HepG2 (cell line): Measurements from ENCODE around the gene ST6GALNAC4. TPM values are rescaled to one million over a fixed set of nuclear protein-coding genes. Genes with fewer than 3 reads are reported as not detected.
A peak's percentile ranks its signal among the peaks of the same experiment; 100 is the strongest.

ENCODE experiments used
- ATAC-seq: fragments of 200-7000 bp; cut with Tn5 transposase; 3 replicates; pipeline ENCODE4 v1.9.1; 2020; ENCODE audit warnings: mild to moderate bottlenecking, moderate library complexity
- BruUV-seq: library from RNA; stranded (reverse); fragments of 400-500 nt; replicated peaks from 2 replicates; lab custom pipeline; 2021; lab: Mats Ljungman, UMichigan
- CTCF ChIA-PET: fragments of 300-600 bp; formaldehyde crosslinking; extraction: SDS; loops from one replicate; lab custom pipeline; 2021; ENCODE audit warnings: low total read pairs, inconsistent platforms, low intra/inter-chr PET ratio; lab: Yijun Ruan, JAX
- POLR2A ChIA-PET: fragments of 350-600 bp; sonication (Branson Sonifier 250); formaldehyde crosslinking; loops from one replicate; lab custom pipeline; 2020; ENCODE audit warnings: antibody characterized with exemption, inconsistent platforms; lab: Yijun Ruan, JAX
- DNase-seq: peaks from one replicate; pipeline ENCODE4 v3.0.0-alpha.2; 2015; ENCODE audit warnings: low spot score
- FAIRE-seq: peaks from 3 replicates; lab custom pipeline; 2011; peaks lifted over from hg19 to GRCh38; lab: Jason Lieb, UNC
- H2AFZ ChIP-seq: one replicate; pipeline ENCODE4 v1.6.1; 2011; ENCODE audit warnings: low read length, inconsistent platforms
- H3K27ac ChIP-seq: fragments of 300-600 bp; 3 replicates; pipeline ENCODE4 v1.8.0; 2011; ENCODE audit warnings: mixed run types, mild to moderate bottlenecking, mixed read lengths, low read length, inconsistent platforms; ENCODE audit not compliant: insufficient read depth; ENCODE audit errors: extremely low read length
- H3K27me3 ChIP-seq, 2 experiments: fragments of 200-600 bp in 1 of 2; 2 replicates in 1 of 2; 3 replicates in 1 of 2; pipeline versions ENCODE4 v1.6.0 to v1.8.0; 2011; ENCODE audit warnings: low read length in 2 of 2, mild to moderate bottlenecking in 2 of 2, moderate library complexity in 2 of 2, inconsistent platforms in 1 of 2; ENCODE audit not compliant: insufficient read depth in 2 of 2, control insufficient read depth in 1 of 2
- H3K36me3 ChIP-seq, 2 experiments: fragments of 200-600 bp in 1 of 2; replicated peaks in 1 of 2; 2 replicates in 1 of 2; 3 replicates in 1 of 2; pipeline versions ENCODE4 v1.5.1 to v1.8.0; 2011; ENCODE audit warnings: low read length in 2 of 2, inconsistent platforms in 1 of 2; ENCODE audit not compliant: insufficient read depth in 2 of 2, control insufficient read depth in 1 of 2
- H3K4me1 ChIP-seq: 2 replicates; pipeline ENCODE4 v1.5.1; 2012; ENCODE audit warnings: low read length, inconsistent platforms; ENCODE audit not compliant: insufficient read depth
- H3K4me2 ChIP-seq: 2 replicates; pipeline ENCODE4 v1.6.0; 2011; ENCODE audit warnings: low read depth, low read length, inconsistent platforms
- H3K4me3 ChIP-seq, 3 experiments: fragments of 200-600 bp in 1 of 3; sonication (generic), shearing (Covaris generic) in 1 of 3; replicated peaks in 1 of 3; 2 replicates each; pipeline ENCODE4 v1.5.1; 2011 to 2016; ENCODE audit warnings: low read length in 3 of 3, inconsistent platforms in 2 of 3, low read depth in 2 of 3, mild to moderate bottlenecking in 2 of 3, control low read depth in 1 of 3, mixed read lengths in 1 of 3; ENCODE audit not compliant: insufficient read depth in 1 of 3
- H3K79me2 ChIP-seq: one replicate; pipeline ENCODE4 v1.6.1; 2011; ENCODE audit warnings: low read length, inconsistent platforms; ENCODE audit not compliant: insufficient read depth
- H3K9ac ChIP-seq: 2 replicates; pipeline ENCODE4 v1.6.0; 2011; ENCODE audit warnings: mild to moderate bottlenecking, low read depth, low read length, inconsistent platforms; ENCODE audit not compliant: insufficient read depth
- H3K9me3 ChIP-seq: 2 replicates; pipeline ENCODE4 v1.5.1; 2012; ENCODE audit warnings: mild to moderate bottlenecking, low read length
- H4K20me1 ChIP-seq: 2 replicates; pipeline ENCODE4 v1.6.0; 2011; ENCODE audit warnings: inconsistent platforms, mild to moderate bottlenecking, low read length, moderate library complexity; ENCODE audit not compliant: insufficient read depth
- GTF2F1 ChIP-seq: fragments of 150-350 bp; IDR thresholded peaks from 2 replicates; pipeline ENCODE4 v1.6.1; 2014; ENCODE audit warnings: low read length
- ISX ChIP-seq: sonication (generic); formaldehyde crosslinking; conservative IDR thresholded peaks from 2 replicates; pipeline ENCODE4 v1.5.0; 2020; ENCODE audit warnings: missing genetic modification reagents
- NFYB ChIP-seq: sonication (generic); formaldehyde crosslinking; IDR thresholded peaks from 2 replicates; pipeline ENCODE4 v1.4.0; 2020; ENCODE audit warnings: missing genetic modification reagents
- SAP130 ChIP-seq: IDR thresholded peaks from 2 replicates; pipeline ENCODE4 v1.6.1; 2016; ENCODE audit warnings: low read depth
- TBP ChIP-seq: sonication (generic); formaldehyde crosslinking; IDR thresholded peaks from 2 replicates; pipeline ENCODE4 v1.5.0; 2020; ENCODE audit warnings: missing genetic modification reagents
- YEATS4 ChIP-seq: sonication (generic); formaldehyde crosslinking; IDR thresholded peaks from 2 replicates; pipeline ENCODE4 v1.4.0; 2020; ENCODE audit warnings: missing genetic modification reagents, borderline replicate concordance
- ZFP82 ChIP-seq: sonication (generic); formaldehyde crosslinking; IDR thresholded peaks from 2 replicates; pipeline ENCODE4 v1.5.1; 2020; ENCODE audit warnings: mild to moderate bottlenecking, missing genetic modification reagents, borderline replicate concordance
- ZNF451 ChIP-seq: sonication (generic); formaldehyde crosslinking; IDR thresholded peaks from 2 replicates; pipeline ENCODE4 v1.5.0; 2020; ENCODE audit warnings: mild to moderate bottlenecking, missing genetic modification reagents
- ZNF557 ChIP-seq: sonication (generic); formaldehyde crosslinking; IDR thresholded peaks from 2 replicates; pipeline ENCODE4 v1.4.0; 2020; ENCODE audit warnings: missing genetic modification reagents
- WGBS: methylation state at CpG from one replicate; pipeline ENCODE4 v1.1.6; 2017; ENCODE audit warnings: low lambda C conversion rate; 5-methylcytosine and 5-hydroxymethylcytosine counted together
- in situ Hi-C: cut with HindIII; loops from 2 replicates; pipeline ENCODE4 v1.10.0; 2017; ENCODE audit warnings: low pct_unique_long_range_greater_than_20kb; ENCODE audit not compliant: extremely low pct_ligation_motif_present
- intact Hi-C: fragments of 100-400 bp; cut with micrococcal nuclease; formaldehyde crosslinking; loops from one replicate; pipeline ENCODE4 v1.10.0; 2022; ENCODE audit not compliant: unreplicated experiment
- polyA plus RNA-seq, 8 experiments: library from polyadenylated mRNA; depleted of rRNA in 3 of 8; stranded (reverse) in 7 of 8; unstranded in 1 of 8; fragments of >200 nt; fragmentation: Illumina TruSeq in 4 of 8; extraction: Trizol in 4 of 8; gene quantifications; 2 replicates each; pipeline versions ENCODE4 v1.2.1 to v1.2.3, GENCODE V29; 2011 to 2016; ENCODE audit warnings: low read depth in 4 of 8, missing spikeins in 1 of 8, mixed read lengths in 1 of 8; ENCODE audit not compliant: insufficient read depth in 1 of 8
- total RNA-seq, 5 experiments: library from RNA; depleted of rRNA; stranded (reverse); fragments of >200 nt; fragmentation: Illumina TruSeq; extraction: Trizol; gene quantifications; 2 replicates each; pipeline ENCODE4 v1.2.3, GENCODE V29; 2016; ENCODE audit warnings: low read depth in 1 of 5
- TF ChIP-seq, protein P1 (sequence below): sonication (generic); formaldehyde crosslinking; IDR thresholded peaks from 2 replicates; pipeline ENCODE4 v1.4.0; 2020; ENCODE audit warnings: missing genetic modification reagents, mild to moderate bottlenecking, borderline replicate concordance
- TF ChIP-seq, protein P2 (sequence below): IDR thresholded peaks from 2 replicates; pipeline ENCODE4 v1.6.1; 2016
- TF ChIP-seq, protein P3 (sequence below): sonication (generic); formaldehyde crosslinking; IDR thresholded peaks from 2 replicates; pipeline ENCODE4 v1.5.0; 2020; ENCODE audit warnings: missing genetic modification reagents
- TF ChIP-seq, protein P4 (sequence below): sonication (generic); formaldehyde crosslinking; IDR thresholded peaks from 2 replicates; pipeline ENCODE4 v1.8.0; 2022; ENCODE audit warnings: missing genetic modification reagents, low read depth, mild to moderate bottlenecking, borderline replicate concordance
- TF ChIP-seq, protein P5 (sequence below): fragments of 450-650 bp; IDR thresholded peaks from 2 replicates; pipeline ENCODE4 v1.6.1; 2017
- TF ChIP-seq, protein P6 (sequence below): sonication (generic); formaldehyde crosslinking; IDR thresholded peaks from 2 replicates; pipeline ENCODE4 v1.5.0; 2020; ENCODE audit warnings: missing genetic modification reagents
- TF ChIP-seq, protein P7 (sequence below): sonication (generic); formaldehyde crosslinking; IDR thresholded peaks from 2 replicates; pipeline ENCODE4 v1.4.0; 2020; ENCODE audit warnings: missing genetic modification reagents

The ST6GALNAC4 gene
- total and polyA plus RNA-seq, 2 of the 13 experiments (the other 11 are each of a cell fraction or from before 2014, with no cell fraction given), result 18.8 to 27.7 TPM

DNA sequence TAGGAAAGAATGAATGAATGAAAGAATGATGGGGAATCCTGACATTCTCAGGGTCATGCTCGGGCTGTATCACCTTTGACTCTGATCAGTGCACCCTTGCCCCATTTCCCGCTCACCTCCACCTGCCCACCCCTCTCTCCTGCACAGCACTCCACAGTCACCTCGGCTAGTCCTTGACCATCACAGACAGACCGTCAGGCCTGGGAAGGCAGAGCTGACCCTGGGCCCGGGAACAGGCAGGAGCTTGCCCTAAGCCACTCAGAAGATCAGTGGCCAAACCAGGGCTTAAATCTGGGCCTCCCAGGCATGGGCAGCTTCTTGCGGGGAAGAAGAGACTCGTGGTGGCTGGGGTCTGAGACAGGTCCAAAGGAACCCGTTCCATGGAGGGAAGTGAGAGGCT, 21.0 kb downstream of the ST6GALNAC4 start:
- H3K4me1 ChIP-seq, result peaks cover 40% of the 10 kb centered on the region
- WGBS, result 98% methylated on average over 8 of the region's 8 CpGs
- CTCF ChIA-PET, result no interaction called here
- TF ChIP-seq ZNF557 (no peak), GTF2F1 (no peak), ZNF451 (CRISPR knock-in tag) (no peak), TBP (CRISPR knock-in tag) (no peak), NFYB (CRISPR knock-in tag) (no peak), ZFP82 (CRISPR knock-in tag) (no peak), ISX (no peak), SAP130 (CRISPR knock-in tag) (no peak), YEATS4 (CRISPR knock-in tag) (no peak)
- TF ChIP-seq, protein P1, sequence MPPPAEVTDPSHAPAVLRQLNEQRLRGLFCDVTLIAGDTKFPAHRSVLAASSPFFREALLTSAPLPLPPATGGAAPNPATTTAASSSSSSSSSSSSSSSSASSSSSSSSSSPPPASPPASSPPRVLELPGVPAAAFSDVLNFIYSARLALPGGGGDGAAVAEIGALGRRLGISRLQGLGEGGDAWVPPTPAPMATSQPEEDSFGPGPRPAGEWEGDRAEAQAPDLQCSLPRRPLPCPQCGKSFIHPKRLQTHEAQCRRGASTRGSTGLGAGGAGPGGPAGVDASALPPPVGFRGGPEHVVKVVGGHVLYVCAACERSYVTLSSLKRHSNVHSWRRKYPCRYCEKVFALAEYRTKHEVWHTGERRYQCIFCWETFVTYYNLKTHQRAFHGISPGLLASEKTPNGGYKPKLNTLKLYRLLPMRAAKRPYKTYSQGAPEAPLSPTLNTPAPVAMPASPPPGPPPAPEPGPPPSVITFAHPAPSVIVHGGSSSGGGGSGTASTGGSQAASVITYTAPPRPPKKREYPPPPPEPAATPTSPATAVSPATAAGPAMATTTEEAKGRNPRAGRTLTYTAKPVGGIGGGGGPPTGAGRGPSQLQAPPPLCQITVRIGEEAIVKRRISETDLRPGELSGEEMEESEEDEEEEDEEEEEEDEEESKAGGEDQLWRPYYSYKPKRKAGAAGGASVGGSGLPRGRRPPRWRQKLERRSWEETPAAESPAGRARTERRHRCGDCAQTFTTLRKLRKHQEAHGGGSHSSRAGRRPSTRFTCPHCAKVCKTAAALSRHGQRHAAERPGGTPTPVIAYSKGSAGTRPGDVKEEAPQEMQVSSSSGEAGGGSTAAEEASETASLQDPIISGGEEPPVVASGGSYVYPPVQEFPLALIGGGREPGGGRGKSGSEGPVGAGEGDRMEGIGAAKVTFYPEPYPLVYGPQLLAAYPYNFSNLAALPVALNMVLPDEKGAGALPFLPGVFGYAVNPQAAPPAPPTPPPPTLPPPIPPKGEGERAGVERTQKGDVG, result no peak
- TF ChIP-seq, protein P2, sequence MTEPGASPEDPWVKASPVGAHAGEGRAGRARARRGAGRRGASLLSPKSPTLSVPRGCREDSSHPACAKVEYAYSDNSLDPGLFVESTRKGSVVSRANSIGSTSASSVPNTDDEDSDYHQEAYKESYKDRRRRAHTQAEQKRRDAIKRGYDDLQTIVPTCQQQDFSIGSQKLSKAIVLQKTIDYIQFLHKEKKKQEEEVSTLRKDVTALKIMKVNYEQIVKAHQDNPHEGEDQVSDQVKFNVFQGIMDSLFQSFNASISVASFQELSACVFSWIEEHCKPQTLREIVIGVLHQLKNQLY (CRISPR knock-in tag), result no peak
- TF ChIP-seq, protein P3, sequence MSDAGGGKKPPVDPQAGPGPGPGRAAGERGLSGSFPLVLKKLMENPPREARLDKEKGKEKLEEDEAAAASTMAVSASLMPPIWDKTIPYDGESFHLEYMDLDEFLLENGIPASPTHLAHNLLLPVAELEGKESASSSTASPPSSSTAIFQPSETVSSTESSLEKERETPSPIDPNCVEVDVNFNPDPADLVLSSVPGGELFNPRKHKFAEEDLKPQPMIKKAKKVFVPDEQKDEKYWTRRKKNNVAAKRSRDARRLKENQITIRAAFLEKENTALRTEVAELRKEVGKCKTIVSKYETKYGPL (CRISPR knock-in tag), result no peak
- TF ChIP-seq, protein P4, sequence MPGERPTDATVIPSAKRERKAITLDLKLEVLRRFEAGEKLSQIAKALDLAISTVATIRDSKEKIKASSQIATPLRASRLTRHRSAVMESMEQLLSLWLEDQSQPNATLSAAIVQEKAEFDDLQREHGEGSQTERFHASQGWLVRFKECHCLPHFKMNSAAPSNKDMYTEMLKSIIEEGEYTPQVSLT, result no peak
- TF ChIP-seq, protein P5, sequence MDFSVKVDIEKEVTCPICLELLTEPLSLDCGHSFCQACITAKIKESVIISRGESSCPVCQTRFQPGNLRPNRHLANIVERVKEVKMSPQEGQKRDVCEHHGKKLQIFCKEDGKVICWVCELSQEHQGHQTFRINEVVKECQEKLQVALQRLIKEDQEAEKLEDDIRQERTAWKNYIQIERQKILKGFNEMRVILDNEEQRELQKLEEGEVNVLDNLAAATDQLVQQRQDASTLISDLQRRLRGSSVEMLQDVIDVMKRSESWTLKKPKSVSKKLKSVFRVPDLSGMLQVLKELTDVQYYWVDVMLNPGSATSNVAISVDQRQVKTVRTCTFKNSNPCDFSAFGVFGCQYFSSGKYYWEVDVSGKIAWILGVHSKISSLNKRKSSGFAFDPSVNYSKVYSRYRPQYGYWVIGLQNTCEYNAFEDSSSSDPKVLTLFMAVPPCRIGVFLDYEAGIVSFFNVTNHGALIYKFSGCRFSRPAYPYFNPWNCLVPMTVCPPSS, result no peak
- TF ChIP-seq, protein P6, sequence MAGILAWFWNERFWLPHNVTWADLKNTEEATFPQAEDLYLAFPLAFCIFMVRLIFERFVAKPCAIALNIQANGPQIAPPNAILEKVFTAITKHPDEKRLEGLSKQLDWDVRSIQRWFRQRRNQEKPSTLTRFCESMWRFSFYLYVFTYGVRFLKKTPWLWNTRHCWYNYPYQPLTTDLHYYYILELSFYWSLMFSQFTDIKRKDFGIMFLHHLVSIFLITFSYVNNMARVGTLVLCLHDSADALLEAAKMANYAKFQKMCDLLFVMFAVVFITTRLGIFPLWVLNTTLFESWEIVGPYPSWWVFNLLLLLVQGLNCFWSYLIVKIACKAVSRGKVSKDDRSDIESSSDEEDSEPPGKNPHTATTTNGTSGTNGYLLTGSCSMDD (CRISPR knock-in tag), result no peak
- TF ChIP-seq, protein P7, sequence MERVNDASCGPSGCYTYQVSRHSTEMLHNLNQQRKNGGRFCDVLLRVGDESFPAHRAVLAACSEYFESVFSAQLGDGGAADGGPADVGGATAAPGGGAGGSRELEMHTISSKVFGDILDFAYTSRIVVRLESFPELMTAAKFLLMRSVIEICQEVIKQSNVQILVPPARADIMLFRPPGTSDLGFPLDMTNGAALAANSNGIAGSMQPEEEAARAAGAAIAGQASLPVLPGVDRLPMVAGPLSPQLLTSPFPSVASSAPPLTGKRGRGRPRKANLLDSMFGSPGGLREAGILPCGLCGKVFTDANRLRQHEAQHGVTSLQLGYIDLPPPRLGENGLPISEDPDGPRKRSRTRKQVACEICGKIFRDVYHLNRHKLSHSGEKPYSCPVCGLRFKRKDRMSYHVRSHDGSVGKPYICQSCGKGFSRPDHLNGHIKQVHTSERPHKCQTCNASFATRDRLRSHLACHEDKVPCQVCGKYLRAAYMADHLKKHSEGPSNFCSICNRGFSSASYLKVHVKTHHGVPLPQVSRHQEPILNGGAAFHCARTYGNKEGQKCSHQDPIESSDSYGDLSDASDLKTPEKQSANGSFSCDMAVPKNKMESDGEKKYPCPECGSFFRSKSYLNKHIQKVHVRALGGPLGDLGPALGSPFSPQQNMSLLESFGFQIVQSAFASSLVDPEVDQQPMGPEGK, result no peak

More for the DNA sequence above, 21.0 kb downstream of the ST6GALNAC4 start:
- Histone ChIP-seq H4K20me1 (no peaks in the 10 kb centered on the region), H3K27ac (peak overlapping the region; percentile 92), H3K79me2 (peaks cover 19% of the 10 kb centered on the region), H3K36me3 (peaks cover 27 to 46% of the 10 kb centered on the region in 2 experiments), H3K9me3 (peaks cover 17% of the 10 kb centered on the region), H3K4me3 (0 out of 6 replicates have a peak overlapping the region, but pooled peaks of 1 of the 3 experiments have one; percentile 67), H2AFZ (no peak overlapping the region), H3K27me3 (no peaks in the 10 kb centered on the region), H3K9ac (peak overlapping the region; percentile 75; the same call in 1 of the 2 replicates), H3K4me2 (peak overlapping the region; percentile 86; the same call in 1 of the 2 replicates)
- DNase-seq (no peak), FAIRE-seq (no peak), ATAC-seq (no peak)
- POLR2A ChIA-PET, result interaction anchor here (1.6 kb wide), 1 partner anchor 8 kb away, joined by 7 read pairs; no protein-coding TSS in a partner anchor
- BruUV-seq, result no TSS peak
- in situ Hi-C loops (no loop called here), intact Hi-C loops (no loop called here)
